Stomach (tissue), 9 donors: ENCODE data around the gene DYNC1LI1. TPM values are rescaled to one million over a fixed set of nuclear protein-coding genes. Genes with fewer than 3 reads are reported as not detected.

Experiments used
- DNase-seq, 2 donors: peaks; one replicate each; pipeline versions ENCODE4 v3.0.0 to v3.0.0-alpha.2; 2013 to 2019
- H3K27ac ChIP-seq, 5 donors: fragments of 200-600 bp in 4 of 5; sonication (generic) in 4 of 5; one replicate each; pipeline ENCODE4 v1.5.1; 2013 to 2019; ENCODE audit warnings: mild to moderate bottlenecking in 1 of 5, moderate library complexity in 1 of 5
- H3K27me3 ChIP-seq, 3 donors: fragments of 200-600 bp; sonication (generic); one replicate each; pipeline ENCODE4 v1.5.1; 2017 to 2019; ENCODE audit warnings: mixed run types in 1 of 3
- H3K36me3 ChIP-seq, 4 donors: fragments of 200-600 bp; sonication (generic); 1 replicate in 3 of 4; 2 replicates in 1 of 4; pipeline ENCODE4 v1.5.1; 2016 to 2019
- H3K4me1 ChIP-seq, 4 donors: fragments of 200-600 bp; sonication (generic); one replicate each; pipeline ENCODE4 v1.5.1; 2016 to 2019
- H3K4me3 ChIP-seq, 4 donors: fragments of 200-600 bp; sonication (generic) in 3 of 4; one replicate each; pipeline ENCODE4 v1.5.1; 2016 to 2019; ENCODE audit warnings: mild to moderate bottlenecking in 1 of 4
- H3K9me3 ChIP-seq, 4 donors: fragments of 200-600 bp; sonication (generic); one replicate each; pipeline ENCODE4 v1.5.1; 2016 to 2019
- CTCF ChIP-seq, 7 experiments: fragments of 450-650 bp in 4 of 7; fragments of 200-600 bp in 3 of 7; sonication (generic) in 3 of 7; IDR thresholded peaks; one replicate each; pipeline ENCODE4 v1.5.1; 2016 to 2019; ENCODE audit warnings: antibody characterized with exemption in 7 of 7, control low read depth in 2 of 7, mild to moderate bottlenecking in 1 of 7
- EP300 ChIP-seq: sonication (generic); formaldehyde crosslinking; IDR thresholded peaks from one replicate; pipeline ENCODE4 v1.6.1; 2017; ENCODE audit warnings: antibody characterized with exemption
- POLR2A ChIP-seq, 4 donors: fragments of 450-650 bp; IDR thresholded peaks; one replicate each; pipeline ENCODE4 v1.6.1; 2016; ENCODE audit warnings: antibody characterized with exemption in 4 of 4, control low read depth in 2 of 4, mild to moderate bottlenecking in 1 of 4, moderate library complexity in 1 of 4
- POLR2AphosphoS5 ChIP-seq, 3 donors: sonication (generic); formaldehyde crosslinking; IDR thresholded peaks; one replicate each; pipeline ENCODE4 v1.6.1; 2016; ENCODE audit warnings: antibody characterized with exemption in 3 of 3
- whole genome bisulfite sequencing, 5 donors: extraction: QIAGEN DNeasy Blood & Tissue Kit in 3 of 5; methylation state at CpG; one replicate each; pipeline versions ENCODE4 v1.1.5 to v1.1.7; 2013 to 2018; 5-methylcytosine and 5-hydroxymethylcytosine counted together
- intact Hi-C: fragments of 100-400 bp; cut with DNase I; formaldehyde crosslinking; loops from one replicate; pipeline ENCODE4 v1.15.1; 2023; ENCODE audit warnings: low total_unique reads
- polyA plus RNA-seq, 3 donors: library from polyadenylated mRNA; stranded (reverse); fragments of 200-250 nt; gene quantifications; one replicate each; pipeline ENCODE4 v1.2.3, GENCODE V29; 2013
- total RNA-seq, 5 donors: library from RNA; depleted of rRNA; stranded (reverse); fragments of >200 nt; gene quantifications; one replicate each; pipeline versions ENCODE4 v1.1.0 to v1.2.3, GENCODE V29; 2014 to 2016
- donor health status: healthy with polysubstance abuse.
- donor health status: Bipolar disorder and iron deficiency.
- donor health status: healthy.

The DYNC1LI1 gene
- total and polyA plus RNA-seq, 8 donors: 5.8 to 92.4 (median 19.1) TPM

DNA sequence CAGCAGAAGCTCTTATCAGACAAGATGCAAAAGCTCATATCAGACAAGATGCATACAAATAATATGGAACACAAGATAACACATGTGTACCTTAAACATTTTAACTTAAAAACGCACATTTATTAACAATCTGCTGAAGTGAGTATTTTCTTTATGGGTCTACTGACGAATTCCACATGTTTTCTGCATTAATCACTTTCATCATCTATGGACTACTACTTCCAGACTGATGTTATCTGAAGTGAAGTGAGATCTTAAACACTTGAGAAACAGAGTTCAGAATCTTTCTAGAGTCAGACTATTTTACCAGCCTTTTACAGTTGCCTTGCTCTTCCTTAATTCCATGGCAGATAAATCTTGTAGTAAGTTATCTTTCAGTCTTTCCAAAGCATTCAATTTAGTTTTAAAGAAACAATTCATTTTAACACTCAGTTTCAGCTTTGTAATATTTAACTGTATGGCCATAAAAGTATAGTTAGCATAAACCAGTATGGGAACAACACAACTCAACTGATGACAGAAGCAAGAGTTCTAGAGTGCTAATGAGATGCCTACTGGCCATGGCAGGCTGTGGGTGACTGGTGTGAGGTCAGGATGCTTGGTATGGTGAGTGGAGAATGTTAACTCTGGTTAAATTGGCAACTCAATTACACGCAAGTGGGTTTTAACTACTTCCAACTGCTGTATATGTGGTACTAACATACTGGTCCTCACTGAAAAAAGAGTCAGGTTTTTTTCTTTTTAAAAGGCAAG is 77.8 kb downstream of the DYNC1LI1 start:
- H3K36me3 ChIP-seq: peaks cover 0 to 24% (median 13%) of the 10 kb centered on the region in 4 donors
- H3K4me3 ChIP-seq: no peak overlapping the region
- no peak for DNase-seq
- H3K27me3 ChIP-seq: no peaks in the 10 kb centered on the region
- no peaks in the 10 kb centered on the region for H3K9me3 ChIP-seq
- no peak overlapping the region for H3K27ac ChIP-seq
- 79 to 88% (median 86%) methylated on average over 3 of the region's 3 CpGs for WGBS, 5 donors
- intact Hi-C loops: no loop called here
- H3K4me1 ChIP-seq: peaks cover 6 to 51% (median 29%) of the 10 kb centered on the region in 4 donors
- TF ChIP-seq POLR2A (IDR thresholded peaks at IDR 0.05): no peak
- TF ChIP-seq EP300: no peak
- no peak for TF ChIP-seq CTCF (IDR thresholded peaks at IDR 0.05)
- no peak for TF ChIP-seq POLR2AphosphoS5 (IDR thresholded peaks at IDR 0.05)

DNA sequence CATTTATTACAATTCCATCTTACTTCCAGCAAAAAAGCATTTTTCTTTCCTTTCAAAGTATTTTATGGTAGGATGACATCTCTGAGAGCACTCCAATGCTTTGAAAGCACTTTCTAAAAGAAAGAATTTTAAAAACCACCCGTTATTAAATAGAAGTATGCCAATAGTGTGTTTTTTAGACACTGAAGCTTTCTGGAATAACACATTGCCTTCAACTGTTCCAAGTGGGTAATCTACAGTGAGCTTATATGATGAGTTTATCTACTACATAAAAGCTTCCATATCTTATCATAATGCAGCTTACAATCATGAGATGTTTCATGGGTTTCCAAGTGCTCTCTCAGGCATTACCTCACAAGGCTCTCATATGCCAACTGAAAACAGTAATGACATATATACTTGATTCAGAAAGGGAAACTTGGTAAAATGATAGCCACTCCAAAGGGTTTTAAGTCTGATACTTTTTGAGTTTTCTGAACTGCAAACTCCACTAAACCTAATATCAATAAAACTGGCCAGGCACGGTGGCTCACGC is 82.1 kb downstream of the DYNC1LI1 start:
- Histone ChIP-seq H3K36me3 (peaks cover 12 to 52% (median 41%) of the 10 kb centered on the region in 4 donors), H3K27me3 (no peaks in the 10 kb centered on the region), H3K27ac (no peak overlapping the region), H3K4me3 (no peak overlapping the region), H3K4me1 (peaks cover under 1 to 28% (median 13%) of the 10 kb centered on the region in 4 donors), H3K9me3 (no peaks in the 10 kb centered on the region)
- DNase-seq: no peak
- TF ChIP-seq CTCF (IDR thresholded peaks at IDR 0.05) (no peak), POLR2A (IDR thresholded peaks at IDR 0.05) (no peak), EP300 (no peak), POLR2AphosphoS5 (IDR thresholded peaks at IDR 0.05) (no peak)
- intact Hi-C loops: no loop called here
- WGBS, 5 donors: 90 to 96% (median 94%) methylated on average over 3 of the region's 3 CpGs

DNA sequence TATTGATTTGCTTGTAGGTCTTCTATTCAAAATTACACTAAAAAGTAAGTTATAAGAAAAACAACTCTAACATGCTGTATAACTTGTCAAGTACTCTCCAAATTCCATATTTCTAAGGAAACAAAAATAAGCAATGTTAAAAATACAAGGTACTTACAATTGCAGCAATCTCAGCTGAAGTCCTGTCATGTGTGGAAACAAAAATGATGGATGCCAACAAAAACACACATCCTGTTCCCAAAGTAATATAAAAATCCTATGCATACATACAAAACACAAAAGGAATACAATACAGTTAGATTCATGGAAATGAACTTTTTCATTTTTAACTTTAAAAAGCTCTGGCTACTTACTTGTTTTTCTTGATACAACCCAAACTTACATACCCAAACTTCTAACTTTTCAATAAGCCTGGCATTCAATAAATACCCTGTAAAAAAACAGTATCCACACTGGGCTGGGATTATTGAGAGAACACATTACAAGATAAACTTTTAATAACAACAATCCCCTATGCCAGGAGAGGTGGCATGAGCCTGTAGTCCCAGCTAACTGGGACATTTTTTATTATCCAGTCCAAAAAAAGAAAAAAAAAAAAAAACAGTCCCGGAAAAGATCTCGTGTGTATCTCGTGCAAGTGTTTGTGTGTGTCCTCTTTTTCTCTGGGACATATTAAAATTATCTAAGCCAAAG is 82.7 kb downstream of the DYNC1LI1 start:
- 84 to 97% (median 87%) methylated on average over 3 of the region's 3 CpGs for WGBS, 5 donors
- DNase-seq: no peak
- peaks cover 12 to 56% (median 45%) of the 10 kb centered on the region in 4 donors for H3K36me3 ChIP-seq
- intact Hi-C loops: no loop called here
- no peak overlapping the region for H3K27ac ChIP-seq
- TF ChIP-seq POLR2A (IDR thresholded peaks at IDR 0.05) (no peak), POLR2AphosphoS5 (IDR thresholded peaks at IDR 0.05) (no peak), EP300 (no peak), CTCF (IDR thresholded peaks at IDR 0.05) (no peak)
- no peaks in the 10 kb centered on the region for H3K27me3 ChIP-seq
- no peaks in the 10 kb centered on the region for H3K9me3 ChIP-seq
- H3K4me1 ChIP-seq: peaks cover 0 to 22% (median 10%) of the 10 kb centered on the region in 4 donors
- no peak overlapping the region for H3K4me3 ChIP-seq

GRCh38 chr3:32484436-32484835 is 86.2 kb downstream of the DYNC1LI1 start:
- Histone ChIP-seq H3K4me3 (no peak overlapping the region), H3K9me3 (no peaks in the 10 kb centered on the region), H3K36me3 (peaks cover 12 to 60% (median 49%) of the 10 kb centered on the region in 4 donors), H3K27ac (peak overlapping the region in 2 of 5 donors; percentile 47 to 66), H3K27me3 (no peaks in the 10 kb centered on the region), H3K4me1 (peaks cover 0 to 9% (median 0%) of the 10 kb centered on the region in 4 donors)
- 85 to 92% (median 89%) methylated on average over 6 of the region's 6 CpGs for WGBS, 5 donors
- no peak for DNase-seq
- intact Hi-C loops: no loop called here
- TF ChIP-seq CTCF (IDR thresholded peaks at IDR 0.05) (no peak), POLR2A (IDR thresholded peaks at IDR 0.05) (no peak), POLR2AphosphoS5 (IDR thresholded peaks at IDR 0.05) (no peak), EP300 (no peak)
